ENCODE data around the gene LST1.

Gene LST1

DNA sequence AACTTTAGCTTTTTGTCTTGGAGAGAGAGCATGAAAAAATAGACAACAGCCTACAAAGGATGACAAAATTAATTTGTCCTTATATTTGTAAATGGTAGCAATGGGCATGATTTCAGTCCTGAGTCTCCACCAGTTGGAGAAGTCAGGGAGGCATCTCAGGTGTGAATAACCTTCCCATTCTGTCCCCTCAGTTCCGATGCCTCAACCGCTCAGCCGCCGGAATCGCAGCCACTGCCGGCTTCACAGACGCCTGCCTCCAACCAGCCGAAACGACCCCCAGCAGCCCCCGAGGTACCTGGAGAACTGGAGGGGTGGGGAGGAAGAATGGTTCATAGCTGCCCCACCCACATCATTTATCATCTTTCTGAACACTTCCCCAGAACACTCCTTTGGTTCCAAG, 38.0 kb downstream of the LST1 start:
- no peak for DNase-seq (ENCODE audit: extremely low spot score)
- ChIA-PET CTCF (no interaction called here), POLR2A (interaction anchor here (0.6 to 1.5 kb wide), 2 partner anchors 96 to 204 kb away, joined by 3 to 6 read pairs; partner anchors contain the start of gene HSPA1B)
- TF ChIP-seq, protein P1, sequence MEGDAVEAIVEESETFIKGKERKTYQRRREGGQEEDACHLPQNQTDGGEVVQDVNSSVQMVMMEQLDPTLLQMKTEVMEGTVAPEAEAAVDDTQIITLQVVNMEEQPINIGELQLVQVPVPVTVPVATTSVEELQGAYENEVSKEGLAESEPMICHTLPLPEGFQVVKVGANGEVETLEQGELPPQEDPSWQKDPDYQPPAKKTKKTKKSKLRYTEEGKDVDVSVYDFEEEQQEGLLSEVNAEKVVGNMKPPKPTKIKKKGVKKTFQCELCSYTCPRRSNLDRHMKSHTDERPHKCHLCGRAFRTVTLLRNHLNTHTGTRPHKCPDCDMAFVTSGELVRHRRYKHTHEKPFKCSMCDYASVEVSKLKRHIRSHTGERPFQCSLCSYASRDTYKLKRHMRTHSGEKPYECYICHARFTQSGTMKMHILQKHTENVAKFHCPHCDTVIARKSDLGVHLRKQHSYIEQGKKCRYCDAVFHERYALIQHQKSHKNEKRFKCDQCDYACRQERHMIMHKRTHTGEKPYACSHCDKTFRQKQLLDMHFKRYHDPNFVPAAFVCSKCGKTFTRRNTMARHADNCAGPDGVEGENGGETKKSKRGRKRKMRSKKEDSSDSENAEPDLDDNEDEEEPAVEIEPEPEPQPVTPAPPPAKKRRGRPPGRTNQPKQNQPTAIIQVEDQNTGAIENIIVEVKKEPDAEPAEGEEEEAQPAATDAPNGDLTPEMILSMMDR (IDR thresholded peaks at IDR 0.05; ENCODE audit: control extremely low read depth, extremely low read depth, low read depth, missing control alignments) = no peak

GRCh38 chr6:31626952-31627351, 40.9 kb downstream of the LST1 start:
- TF ChIP-seq, protein P1 (IDR thresholded peaks at IDR 0.05; ENCODE audit: control extremely low read depth, extremely low read depth, low read depth, missing control alignments) = no peak
- no peak for DNase-seq (ENCODE audit: extremely low spot score)
- ChIA-PET POLR2A (interaction anchor here (0.6 to 1.1 kb wide), 3 partner anchors 12 to 201 kb away, joined by 3 to 6 read pairs (median 3); partner anchors contain the start of gene HSPA1B), CTCF (interaction anchor here (1.0 to 1.7 kb wide), 7 partner anchors 9 to 75 kb away, joined by 3 to 8 read pairs (median 3); no protein-coding TSS in a partner anchor)

DNA sequence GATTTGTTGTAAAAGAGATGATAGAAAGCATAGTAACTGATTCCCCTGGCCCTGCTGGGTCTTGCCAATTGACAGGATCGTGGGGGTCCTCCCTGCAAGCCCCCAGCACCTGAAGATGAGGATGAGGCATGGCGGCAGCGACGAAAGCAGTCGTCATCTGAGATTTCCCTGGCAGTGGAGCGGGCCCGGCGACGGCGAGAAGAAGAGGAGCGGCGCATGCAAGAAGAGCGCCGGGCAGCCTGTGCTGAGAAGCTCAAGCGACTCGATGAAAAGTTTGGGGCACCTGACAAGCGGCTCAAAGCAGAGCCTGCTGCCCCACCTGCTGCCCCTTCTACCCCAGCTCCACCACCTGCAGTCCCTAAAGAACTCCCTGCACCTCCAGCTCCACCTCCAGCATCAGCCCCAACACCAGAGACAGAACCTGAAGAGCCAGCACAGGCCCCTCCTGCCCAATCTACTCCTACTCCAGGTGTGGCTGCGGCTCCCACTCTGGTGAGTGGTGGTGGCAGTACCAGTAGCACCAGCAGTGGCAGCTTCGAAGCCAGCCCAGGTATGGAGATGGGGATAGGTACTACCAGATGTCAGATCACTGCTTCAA, 41.7 kb downstream of the LST1 start:
- TF ChIP-seq, protein P1 (IDR thresholded peaks at IDR 0.05; ENCODE audit: control extremely low read depth, extremely low read depth, low read depth, missing control alignments) = no peak
- CTCF ChIA-PET = interaction anchor here (1.1 to 2.1 kb wide), 6 partner anchors 10 to 30 kb away, joined by 3 to 8 read pairs (median 4); no protein-coding TSS in a partner anchor
- POLR2A ChIA-PET = interaction anchor here (1.0 to 1.7 kb wide), 2 partner anchors 11 to 23 kb away, joined by 5 to 6 read pairs; no protein-coding TSS in a partner anchor
- no peak for DNase-seq (ENCODE audit: extremely low spot score)

GRCh38 chr6:31629014-31629413, 42.9 kb downstream of the LST1 start:
- CTCF ChIA-PET = interaction anchor here (1.4 to 2.1 kb wide), 2 partner anchors 10 to 11 kb away, joined by 3 to 6 read pairs; no protein-coding TSS in a partner anchor
- POLR2A ChIA-PET = interaction anchor here (1.5 to 1.7 kb wide), 2 partner anchors 10 to 22 kb away, joined by 5 to 6 read pairs; no protein-coding TSS in a partner anchor
- TF ChIP-seq, protein P1 (IDR thresholded peaks at IDR 0.05; ENCODE audit: control extremely low read depth, extremely low read depth, low read depth, missing control alignments) = no peak
- no peak for DNase-seq (ENCODE audit: extremely low spot score)

DNA sequence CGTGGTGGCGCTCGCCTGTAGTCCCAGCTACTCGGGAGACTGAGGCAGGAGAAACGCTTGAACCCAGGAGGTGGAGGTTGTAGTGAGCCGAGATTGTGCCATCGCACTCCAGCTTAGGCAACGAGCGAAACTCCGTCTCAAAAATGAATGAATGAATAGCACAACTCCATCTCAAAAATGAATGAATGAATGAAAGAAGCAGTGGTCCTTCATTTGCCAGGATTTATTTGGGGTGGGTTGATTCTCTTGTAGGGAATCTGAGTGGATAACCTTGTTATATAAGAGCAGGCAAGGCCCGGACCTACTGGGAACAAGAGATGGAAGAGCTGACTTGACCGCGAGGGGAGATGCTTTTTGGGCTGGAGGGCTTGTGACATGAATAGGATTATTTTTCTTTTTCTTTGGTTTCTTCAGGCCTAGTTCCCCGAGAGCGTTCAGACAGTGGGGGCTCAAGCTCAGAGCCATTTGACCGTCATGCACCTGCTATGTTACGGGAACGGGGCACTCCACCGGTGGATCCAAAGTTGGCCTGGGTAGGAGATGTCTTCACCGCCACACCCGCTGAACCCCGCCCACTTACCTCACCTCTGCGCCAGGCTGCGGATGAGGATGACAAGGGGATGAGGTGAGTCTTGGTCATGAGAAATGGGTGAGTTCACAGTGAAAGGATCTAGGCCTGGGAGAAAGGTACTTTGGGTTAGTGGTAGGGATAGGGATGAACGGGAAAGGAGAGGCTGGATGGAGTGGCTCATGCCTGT, 44.3 kb downstream of the LST1 start:
- ChIA-PET CTCF (interaction anchor here (1.4 kb wide), 1 partner anchor 8 kb away, joined by 3 read pairs; no protein-coding TSS in a partner anchor), POLR2A (interaction anchor here (1.5 kb wide), 1 partner anchor 9 kb away, joined by 6 read pairs; no protein-coding TSS in a partner anchor)
- TF ChIP-seq, protein P1 (IDR thresholded peaks at IDR 0.05; ENCODE audit: control extremely low read depth, extremely low read depth, low read depth, missing control alignments) = no peak
- no peak for DNase-seq (ENCODE audit: extremely low spot score)

DNA sequence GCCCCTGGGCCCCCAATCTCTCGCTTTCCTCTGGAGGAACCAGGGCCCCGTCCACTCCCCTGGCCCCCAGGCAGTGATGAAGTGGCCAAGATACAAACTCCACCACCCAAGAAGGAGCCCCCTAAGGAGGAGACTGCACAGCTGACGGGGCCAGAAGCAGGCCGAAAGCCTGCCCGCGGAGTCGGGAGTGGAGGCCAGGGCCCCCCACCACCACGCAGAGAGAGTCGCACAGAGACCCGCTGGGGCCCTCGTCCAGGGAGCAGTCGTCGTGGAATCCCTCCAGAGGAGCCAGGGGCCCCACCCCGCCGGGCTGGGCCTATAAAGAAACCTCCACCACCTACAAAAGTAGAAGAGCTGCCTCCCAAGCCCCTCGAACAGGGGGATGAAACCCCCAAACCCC, 45.1 kb downstream of the LST1 start:
- POLR2A ChIA-PET = no interaction called here
- TF ChIP-seq, protein P1 (IDR thresholded peaks at IDR 0.05; ENCODE audit: control extremely low read depth, extremely low read depth, low read depth, missing control alignments) = no peak
- CTCF ChIA-PET = no interaction called here
- DNase-seq (ENCODE audit: extremely low spot score) = no peak

Data from GM10248 (cell line).